Activated T-cell treated with anti-CD3 and anti-CD28 coated beads, Interleukin-2, amount 50 U/mL, for 24 hours (primary cell): Measurements from ENCODE around the gene GRIA3.
"Not testable (repeated sequence)": the region's sequence is repeated elsewhere in the genome, so short reads cannot be mapped to it uniquely, and the experiment has no call there.

Experiments used
- DNase-seq: peaks from one replicate; pipeline ENCODE4 v3.0.0-alpha.2; 2020
- H3K27ac Mint-ChIP-seq: 2 replicates; pipeline ENCODE4 v1.8.0; 2020; ENCODE audit warnings: mild to moderate bottlenecking, mixed read lengths
- H3K27me3 Mint-ChIP-seq: 2 replicates; pipeline ENCODE4 v1.8.0; 2020; ENCODE audit warnings: mixed read lengths
- H3K36me3 Mint-ChIP-seq: 2 replicates; pipeline ENCODE4 v1.8.0; 2020; ENCODE audit warnings: low read depth, mixed read lengths
- H3K4me1 Mint-ChIP-seq: 2 replicates; pipeline ENCODE4 v1.8.0; 2020; ENCODE audit warnings: low read depth, mixed read lengths
- H3K4me3 Mint-ChIP-seq: 2 replicates; pipeline ENCODE4 v1.8.0; 2020; ENCODE audit warnings: mild to moderate bottlenecking, moderate library complexity, mixed read lengths
- H3K9me3 Mint-ChIP-seq: 2 replicates; pipeline ENCODE4 v1.8.0; 2020; ENCODE audit warnings: mixed read lengths

GRIA3 gene

DNA sequence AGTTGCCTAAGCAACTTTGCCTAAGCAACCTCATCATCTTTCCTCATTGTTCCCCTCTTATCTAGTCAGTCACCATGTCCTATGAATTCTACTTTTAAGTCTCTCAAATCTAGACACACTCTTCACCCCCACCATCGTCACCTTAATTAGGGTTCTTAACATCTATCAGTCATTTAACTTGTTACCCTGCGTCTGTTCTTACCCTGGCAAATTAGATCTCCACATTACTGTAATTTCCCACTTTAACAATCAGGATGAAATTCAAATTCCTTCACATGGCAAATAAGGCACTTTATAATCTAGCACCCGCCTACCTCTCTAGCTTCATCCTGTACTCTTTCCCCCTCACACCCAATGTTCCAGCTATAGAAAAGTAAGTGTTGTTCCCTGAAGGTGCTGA, 221.2 kb downstream of the GRIA3 start:
- Mint-ChIP-seq H3K4me3 (no peak overlapping the region), H3K9me3 (no peaks in the 10 kb centered on the region), H3K27me3 (peaks cover 13% of the 10 kb centered on the region), H3K4me1 (no peaks in the 10 kb centered on the region), H3K27ac (no peak overlapping the region), H3K36me3 (no peaks in the 10 kb centered on the region)
- no peak for DNase-seq

- Mint-ChIP-seq H3K27me3 (peaks cover 13% of the 10 kb centered on the region), H3K4me3 (no peak overlapping the region), H3K9me3 (no peaks in the 10 kb centered on the region), H3K36me3 (no peaks in the 10 kb centered on the region), H3K4me1 (no peaks in the 10 kb centered on the region), H3K27ac (no peak overlapping the region)
- DNase-seq: no peak
These were observed 225.0 kb downstream of the GRIA3 start for GRCh38 chrX:123408821-123409737.

GRCh38 chrX:123422875-123423274, 238.8 kb downstream of the GRIA3 start:
- Mint-ChIP-seq H3K36me3 (no peaks in the 10 kb centered on the region), H3K4me1 (no peaks in the 10 kb centered on the region), H3K27ac (no peak overlapping the region), H3K9me3 (no peaks in the 10 kb centered on the region), H3K4me3 (no peak overlapping the region), H3K27me3 (peaks cover 25% of the 10 kb centered on the region)
- no peak for DNase-seq

- H3K27ac Mint-ChIP-seq: no peak overlapping the region
- no peak overlapping the region for H3K4me3 Mint-ChIP-seq
These were observed 240.5 kb downstream of the GRIA3 start for GRCh38 chrX:123424546-123424945.

DNA sequence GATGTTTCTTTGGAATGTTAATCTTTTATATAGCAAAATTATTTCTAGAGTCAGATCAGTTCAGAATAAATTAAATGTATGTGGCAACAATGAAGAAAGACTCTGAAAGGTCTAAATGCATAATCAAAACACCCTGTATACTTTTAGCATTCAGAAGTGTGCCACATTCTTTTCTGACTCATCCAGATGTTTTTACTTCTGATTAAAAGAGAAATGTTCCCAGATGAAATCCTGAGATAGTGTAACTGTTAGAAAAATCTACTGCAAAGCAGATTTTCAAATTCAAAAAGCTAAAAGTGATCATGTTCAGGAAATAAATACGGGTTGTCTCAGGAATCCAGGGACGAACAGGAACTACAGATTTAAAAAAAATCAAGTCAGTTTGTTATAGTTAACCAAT, 241.4 kb downstream of the GRIA3 start:
- H3K9me3 Mint-ChIP-seq: no peaks in the 10 kb centered on the region
- no peak for DNase-seq
- H3K27ac Mint-ChIP-seq: no peak overlapping the region
- no peak overlapping the region for H3K4me3 Mint-ChIP-seq
- no peaks in the 10 kb centered on the region for H3K36me3 Mint-ChIP-seq
- no peaks in the 10 kb centered on the region for H3K4me1 Mint-ChIP-seq
- peaks cover 27% of the 10 kb centered on the region for H3K27me3 Mint-ChIP-seq

More at GRCh38 chrX:123424546-123424945, 240.5 kb downstream of the GRIA3 start:
- no peak for DNase-seq
- Mint-ChIP-seq H3K9me3 (no peaks in the 10 kb centered on the region), H3K4me1 (no peaks in the 10 kb centered on the region), H3K27me3 (peaks cover 19% of the 10 kb centered on the region), H3K36me3 (no peaks in the 10 kb centered on the region)

GRCh38 chrX:123425904-123426303, 241.8 kb downstream of the GRIA3 start:
- H3K9me3 Mint-ChIP-seq: no peaks in the 10 kb centered on the region
- H3K27ac Mint-ChIP-seq: no peak overlapping the region
- H3K4me3 Mint-ChIP-seq: no peak overlapping the region
- no peaks in the 10 kb centered on the region for H3K36me3 Mint-ChIP-seq
- DNase-seq: no peak
- H3K27me3 Mint-ChIP-seq: peaks cover 30% of the 10 kb centered on the region
- no peaks in the 10 kb centered on the region for H3K4me1 Mint-ChIP-seq

DNA sequence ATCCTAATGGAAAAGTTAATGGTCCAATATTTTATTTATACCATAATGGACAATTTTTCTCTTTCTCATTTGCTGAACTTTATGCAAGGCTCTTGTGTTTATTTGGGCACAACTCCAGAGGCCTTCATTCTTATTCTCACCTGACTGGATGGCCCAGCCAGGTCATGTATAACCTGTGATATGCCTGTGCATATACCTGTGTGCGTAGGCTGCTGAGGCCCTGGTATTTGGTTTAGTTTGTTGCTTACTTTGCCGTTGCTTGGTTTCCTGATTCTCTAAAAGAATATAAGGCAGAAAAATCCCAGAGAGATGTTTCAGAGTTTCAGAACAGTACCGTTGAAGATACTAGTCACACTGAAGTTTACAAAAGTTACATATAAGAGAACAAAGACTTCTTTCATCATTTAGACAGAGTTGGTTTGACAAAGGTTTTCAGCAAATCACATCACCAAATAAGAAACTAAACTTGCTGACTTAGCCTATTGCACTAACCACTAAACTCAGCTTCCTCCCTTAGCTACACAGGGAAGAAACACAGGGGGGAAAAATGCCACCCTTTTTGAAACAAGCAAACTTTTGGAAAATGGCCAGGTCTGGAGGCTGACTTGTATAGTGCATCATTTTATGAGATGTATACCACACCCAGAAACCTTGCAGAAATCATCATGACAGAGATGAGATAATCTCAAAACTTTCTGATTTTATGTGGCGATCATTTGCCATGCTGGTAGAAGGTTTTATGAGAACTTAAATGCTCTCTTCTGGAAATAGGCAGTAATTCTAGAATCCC, 248.5 kb downstream of the GRIA3 start:
- no peak for DNase-seq
- Mint-ChIP-seq H3K4me1 (no peaks in the 10 kb centered on the region), H3K4me3 (no peak overlapping the region), H3K27ac (no peak overlapping the region), H3K36me3 (no peaks in the 10 kb centered on the region), H3K9me3 (no peaks in the 10 kb centered on the region), H3K27me3 (peaks cover 14% of the 10 kb centered on the region)

DNA sequence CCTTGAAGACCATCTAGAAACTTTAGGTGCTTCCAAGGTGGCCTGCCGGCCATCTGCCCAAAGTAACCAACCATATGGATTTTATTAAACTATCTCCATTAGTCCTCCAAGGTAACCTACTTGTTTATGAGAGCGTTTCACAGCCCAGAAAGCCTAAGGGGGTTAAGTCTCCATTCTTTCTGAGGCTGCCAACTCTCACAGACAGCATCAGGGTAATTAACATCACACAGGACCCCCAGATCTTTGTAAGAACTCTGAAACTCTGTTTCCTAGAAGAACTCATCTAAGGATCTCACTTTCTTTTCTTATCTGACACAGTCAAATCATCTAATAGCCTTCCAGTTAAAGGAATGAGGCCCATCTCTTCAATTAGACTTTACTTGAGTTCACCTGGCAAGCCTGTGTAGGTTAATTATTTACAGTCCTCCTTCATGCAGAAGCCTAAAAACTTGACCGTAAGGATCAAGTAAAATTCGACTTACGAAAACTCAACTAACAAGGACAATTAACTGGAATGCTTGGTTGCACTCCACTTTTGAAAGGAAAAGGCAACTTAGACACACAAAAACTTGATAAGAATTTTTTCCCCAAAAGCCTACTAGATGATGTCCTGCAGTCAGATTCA, 252.5 kb downstream of the GRIA3 start:
- Mint-ChIP-seq H3K4me3 (no peak overlapping the region), H3K27ac (no peak overlapping the region), H3K27me3 (peaks cover 4% of the 10 kb centered on the region), H3K36me3 (no peaks in the 10 kb centered on the region), H3K4me1 (no peaks in the 10 kb centered on the region), H3K9me3 (no peaks in the 10 kb centered on the region)
- DNase-seq: no peak

DNA sequence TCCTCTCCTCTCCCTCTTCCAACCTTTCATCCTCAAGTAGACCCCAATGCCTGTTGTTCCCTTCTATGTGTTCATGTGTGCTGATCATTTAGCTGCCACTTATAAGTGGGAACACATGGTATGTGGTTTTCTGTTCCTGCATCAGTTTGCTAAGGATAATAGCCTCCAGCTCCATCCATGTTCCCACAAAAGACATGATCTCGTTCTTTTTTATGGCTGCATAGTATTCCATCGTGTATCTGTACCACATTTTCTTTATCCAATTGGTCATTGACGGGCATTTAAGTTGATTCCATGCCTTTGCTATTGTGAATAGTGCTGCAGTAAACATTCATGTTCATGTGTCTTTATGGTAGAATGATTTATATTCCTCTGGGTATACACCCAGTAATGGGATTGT, 255.8 kb downstream of the GRIA3 start:
- not testable (repeated sequence) for H3K36me3 Mint-ChIP-seq

GRCh38 chrX:123442764-123443163, 258.7 kb downstream of the GRIA3 start:
- Mint-ChIP-seq H3K36me3 (no peaks in the 10 kb centered on the region), H3K27me3 (peaks cover 12% of the 10 kb centered on the region), H3K27ac (no peak overlapping the region), H3K4me1 (no peaks in the 10 kb centered on the region), H3K4me3 (no peak overlapping the region), H3K9me3 (no peaks in the 10 kb centered on the region)
- no peak for DNase-seq

More for the DNA sequence above, 255.8 kb downstream of the GRIA3 start:
- H3K27ac Mint-ChIP-seq, H3K4me3 Mint-ChIP-seq, H3K4me1 Mint-ChIP-seq, H3K9me3 Mint-ChIP-seq, H3K27me3 Mint-ChIP-seq, DNase-seq: not testable (repeated sequence)

GRCh38 chrX:123447506-123447905, 263.4 kb downstream of the GRIA3 start:
- Mint-ChIP-seq H3K27me3 (peaks cover 9% of the 10 kb centered on the region), H3K36me3 (no peaks in the 10 kb centered on the region), H3K4me1 (no peaks in the 10 kb centered on the region), H3K27ac (no peak overlapping the region), H3K9me3 (no peaks in the 10 kb centered on the region), H3K4me3 (no peak overlapping the region)
- DNase-seq: no peak

- DNase-seq: no peak
- Mint-ChIP-seq H3K27me3 (peaks cover 9% of the 10 kb centered on the region), H3K4me1 (no peaks in the 10 kb centered on the region), H3K9me3 (no peaks in the 10 kb centered on the region), H3K27ac (no peak overlapping the region), H3K36me3 (no peaks in the 10 kb centered on the region), H3K4me3 (no peak overlapping the region)
These were observed 265.3 kb downstream of the GRIA3 start for GRCh38 chrX:123449335-123449734.

DNA sequence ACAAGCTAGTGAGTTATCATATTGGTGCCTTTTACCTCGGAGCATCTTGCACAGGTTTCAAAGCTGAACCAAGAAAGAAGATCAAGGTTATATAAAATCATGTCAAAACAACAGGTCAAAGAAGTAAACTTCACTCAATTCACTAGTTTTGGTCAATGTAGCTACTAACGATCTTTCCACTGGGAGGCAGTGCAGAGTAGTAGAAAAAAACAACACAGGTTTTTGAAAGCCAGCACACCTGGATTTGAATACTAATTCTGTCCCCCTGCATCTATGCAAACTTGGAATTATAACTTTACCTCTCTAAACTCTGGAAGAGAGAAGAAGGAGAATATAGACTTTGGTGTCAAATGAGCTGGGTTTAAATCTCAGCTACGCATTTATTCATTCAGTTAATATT, 266.1 kb downstream of the GRIA3 start:
- no peaks in the 10 kb centered on the region for H3K36me3 Mint-ChIP-seq
- no peaks in the 10 kb centered on the region for H3K9me3 Mint-ChIP-seq
- H3K27me3 Mint-ChIP-seq: peaks cover 7% of the 10 kb centered on the region
- no peak for DNase-seq
- H3K4me1 Mint-ChIP-seq: no peaks in the 10 kb centered on the region
- H3K4me3 Mint-ChIP-seq: no peak overlapping the region
- H3K27ac Mint-ChIP-seq: no peak overlapping the region

- Mint-ChIP-seq H3K27me3 (peaks cover 11% of the 10 kb centered on the region), H3K9me3 (no peaks in the 10 kb centered on the region), H3K36me3 (no peaks in the 10 kb centered on the region), H3K27ac (no peak overlapping the region), H3K4me1 (no peaks in the 10 kb centered on the region), H3K4me3 (no peak overlapping the region)
- no peak for DNase-seq
These were observed 270.8 kb downstream of the GRIA3 start for GRCh38 chrX:123454712-123455431.
